NCI-H2029 treated with DMSO at 0.1 percent for 48 hours (cell line): ENCODE measurements around the gene NEK3.
"Not testable (repeated sequence)": the region's sequence is repeated elsewhere in the genome, so short reads cannot be mapped to it uniquely, and the experiment has no call there.

Experiments used
- DNase-seq: peaks from one replicate; lab custom pipeline; 2025; lab: John Stamatoyannopoulos, UW

NEK3 gene

GRCh38 chr13:52118095-52118494 is 41.3 kb downstream of the NEK3 start:
- DNase-seq = no peak

GRCh38 chr13:52112591-52112990 is 46.8 kb downstream of the NEK3 start:
- DNase-seq = no peak

GRCh38 chr13:52109116-52109670 is 50.2 kb downstream of the NEK3 start:
- no peak for DNase-seq

GRCh38 chr13:52105841-52106240 is 53.6 kb downstream of the NEK3 start:
- DNase-seq = no peak

- no peak for DNase-seq
Observed at GRCh38 chr13:52104624-52105023, 54.8 kb downstream of the NEK3 start.

GRCh38 chr13:52103386-52103785 is 56.0 kb downstream of the NEK3 start:
- DNase-seq = no peak

- not testable (repeated sequence) for DNase-seq
Observed at GRCh38 chr13:52102423-52102822, 57.0 kb downstream of the NEK3 start.

GRCh38 chr13:52097197-52097596 is 62.2 kb downstream of the NEK3 start:
- DNase-seq = no peak

- DNase-seq = no peak
Observed at GRCh38 chr13:52096748-52097147, 62.6 kb downstream of the NEK3 start.

- no peak for DNase-seq
Observed at GRCh38 chr13:52096062-52096461, 63.3 kb downstream of the NEK3 start.

GRCh38 chr13:52092087-52092486 is 67.3 kb downstream of the NEK3 start:
- DNase-seq = no peak

GRCh38 chr13:52091473-52091872 is 67.9 kb downstream of the NEK3 start:
- DNase-seq = no peak

GRCh38 chr13:52085421-52085820 is 74.0 kb downstream of the NEK3 start:
- no peak for DNase-seq

GRCh38 chr13:52084981-52085380 is 74.4 kb downstream of the NEK3 start:
- DNase-seq = not testable (repeated sequence)
